HepG2 (cell line): ENCODE measurements around the gene PKP3. TPM values are rescaled to one million over a fixed set of nuclear protein-coding genes. Genes with fewer than 3 reads are reported as not detected.

Source experiments
- ARID2 ChIP-seq: sonication (generic); formaldehyde crosslinking; IDR thresholded peaks from 2 replicates; pipeline ENCODE4 v1.8.1; 2022; ENCODE audit warnings: mild to moderate bottlenecking, missing genetic modification reagents, borderline replicate concordance
- CEBPG ChIP-seq: IDR thresholded peaks from 2 replicates; pipeline ENCODE4 v1.6.1; 2016
- CHD4 ChIP-seq: fragments of 200-600 bp; sonication (generic); IDR thresholded peaks from 2 replicates; pipeline ENCODE4 v1.7.0; 2017; ENCODE audit warnings: mild to moderate bottlenecking, low read length, borderline replicate concordance
- HHEX ChIP-seq: IDR thresholded peaks from 2 replicates; pipeline ENCODE4 v1.6.1; 2016; ENCODE audit warnings: control low read depth
- KDM4B ChIP-seq: sonication (generic); formaldehyde crosslinking; IDR thresholded peaks from 2 replicates; pipeline ENCODE4 v1.4.0; 2020; ENCODE audit warnings: missing genetic modification reagents
- KLF12 ChIP-seq: sonication (generic); formaldehyde crosslinking; IDR thresholded peaks from 2 replicates; pipeline ENCODE4 v1.4.0; 2020; ENCODE audit warnings: missing genetic modification reagents, borderline replicate concordance
- MAFK ChIP-seq, 2 experiments: IDR thresholded peaks in 1 of 2; conservative IDR thresholded peaks in 1 of 2; 2 replicates each; pipeline ENCODE4 v1.6.1; 2011; ENCODE audit warnings: improper control_type of control experiment in 2 of 2, low read length in 2 of 2
- MTF1 ChIP-seq: sonication (generic); formaldehyde crosslinking; IDR thresholded peaks from 2 replicates; pipeline ENCODE4 v1.5.0; 2020; ENCODE audit warnings: missing genetic modification reagents
- NCOA1 ChIP-seq: sonication (generic); formaldehyde crosslinking; IDR thresholded peaks from 2 replicates; pipeline ENCODE4 v1.9.0; 2021; ENCODE audit warnings: missing genetic modification reagents
- RBAK ChIP-seq: sonication (generic); formaldehyde crosslinking; IDR thresholded peaks from 2 replicates; pipeline ENCODE4 v1.5.1; 2020; ENCODE audit warnings: mild to moderate bottlenecking, missing genetic modification reagents
- SALL2 ChIP-seq: sonication (generic); formaldehyde crosslinking; IDR thresholded peaks from 2 replicates; pipeline ENCODE4 v1.8.1; 2023; ENCODE audit warnings: mild to moderate bottlenecking, missing genetic modification reagents, inconsistent platforms
- STAG1 ChIP-seq: sonication (generic); formaldehyde crosslinking; IDR thresholded peaks from 2 replicates; pipeline ENCODE4 v1.4.0; 2020; ENCODE audit warnings: missing genetic modification reagents
- TSC22D2 ChIP-seq: sonication (generic); formaldehyde crosslinking; IDR thresholded peaks from 2 replicates; pipeline ENCODE4 v1.5.1; 2020; ENCODE audit warnings: missing genetic modification reagents, mild to moderate bottlenecking, borderline replicate concordance
- YY1 ChIP-seq: IDR thresholded peaks from 2 replicates; pipeline ENCODE4 v1.6.1; 2011; ENCODE audit warnings: low read length, low read depth, moderate library complexity, mild to moderate bottlenecking; ENCODE audit not compliant: insufficient read depth, insufficient replicate concordance
- ZNF205 ChIP-seq: IDR thresholded peaks from 2 replicates; pipeline ENCODE4 v1.6.1; 2018; ENCODE audit warnings: missing biosample characterization, missing genetic modification reagents
- ZNF33B ChIP-seq: sonication (generic); formaldehyde crosslinking; IDR thresholded peaks from 2 replicates; pipeline ENCODE4 v1.5.1; 2020; ENCODE audit warnings: mild to moderate bottlenecking, missing genetic modification reagents
- ZNF572 ChIP-seq: sonication (generic); formaldehyde crosslinking; IDR thresholded peaks from 2 replicates; pipeline ENCODE4 v1.5.1; 2020; ENCODE audit warnings: mild to moderate bottlenecking, missing genetic modification reagents
- ZNF577 ChIP-seq: sonication (generic); formaldehyde crosslinking; IDR thresholded peaks from 2 replicates; pipeline ENCODE4 v1.4.0; 2020; ENCODE audit warnings: mild to moderate bottlenecking, low read depth, missing genetic modification reagents, borderline replicate concordance
- ZNF607 ChIP-seq: sonication (generic); formaldehyde crosslinking; IDR thresholded peaks from 2 replicates; pipeline ENCODE4 v1.5.1; 2020; ENCODE audit warnings: missing genetic modification reagents, mild to moderate bottlenecking, borderline replicate concordance
- ZNF709 ChIP-seq: sonication (generic); formaldehyde crosslinking; IDR thresholded peaks from 2 replicates; pipeline ENCODE4 v1.5.0; 2020; ENCODE audit warnings: mild to moderate bottlenecking, missing genetic modification reagents
- ZNF777 ChIP-seq: sonication (generic); formaldehyde crosslinking; IDR thresholded peaks from 2 replicates; pipeline ENCODE4 v1.4.0; 2020; ENCODE audit warnings: missing genetic modification reagents
- polyA plus RNA-seq, 8 experiments: library from polyadenylated mRNA; depleted of rRNA in 3 of 8; stranded (reverse) in 7 of 8; unstranded in 1 of 8; fragments of >200 nt; fragmentation: Illumina TruSeq in 4 of 8; extraction: Trizol in 4 of 8; gene quantifications; 2 replicates each; pipeline versions ENCODE4 v1.2.1 to v1.2.3, GENCODE V29; 2011 to 2016; ENCODE audit warnings: low read depth in 4 of 8, missing spikeins in 1 of 8, mixed read lengths in 1 of 8; ENCODE audit not compliant: insufficient read depth in 1 of 8
- total RNA-seq, 5 experiments: library from RNA; depleted of rRNA; stranded (reverse); fragments of >200 nt; fragmentation: Illumina TruSeq; extraction: Trizol; gene quantifications; 2 replicates each; pipeline ENCODE4 v1.2.3, GENCODE V29; 2016; ENCODE audit warnings: low read depth in 1 of 5
- TF ChIP-seq, protein P1 (sequence below): sonication (generic); formaldehyde crosslinking; IDR thresholded peaks from 2 replicates; pipeline ENCODE4 v1.5.1; 2020; ENCODE audit warnings: mild to moderate bottlenecking, missing genetic modification reagents, moderate library complexity
- TF ChIP-seq, protein P2 (sequence below): sonication (generic); formaldehyde crosslinking; IDR thresholded peaks from 2 replicates; pipeline ENCODE4 v1.4.0; 2020; ENCODE audit warnings: mild to moderate bottlenecking, missing genetic modification reagents
- TF ChIP-seq, protein P3 (sequence below): sonication (generic); formaldehyde crosslinking; IDR thresholded peaks from 2 replicates; pipeline ENCODE4 v1.8.1; 2023; ENCODE audit warnings: mild to moderate bottlenecking, inconsistent platforms, moderate library complexity, missing genetic modification reagents, borderline replicate concordance

The PKP3 gene
- total and polyA plus RNA-seq, 2 of the 13 experiments (the other 11 are each of a cell fraction or from before 2014, with no cell fraction given), result 18.0 to 28.7 TPM

DNA sequence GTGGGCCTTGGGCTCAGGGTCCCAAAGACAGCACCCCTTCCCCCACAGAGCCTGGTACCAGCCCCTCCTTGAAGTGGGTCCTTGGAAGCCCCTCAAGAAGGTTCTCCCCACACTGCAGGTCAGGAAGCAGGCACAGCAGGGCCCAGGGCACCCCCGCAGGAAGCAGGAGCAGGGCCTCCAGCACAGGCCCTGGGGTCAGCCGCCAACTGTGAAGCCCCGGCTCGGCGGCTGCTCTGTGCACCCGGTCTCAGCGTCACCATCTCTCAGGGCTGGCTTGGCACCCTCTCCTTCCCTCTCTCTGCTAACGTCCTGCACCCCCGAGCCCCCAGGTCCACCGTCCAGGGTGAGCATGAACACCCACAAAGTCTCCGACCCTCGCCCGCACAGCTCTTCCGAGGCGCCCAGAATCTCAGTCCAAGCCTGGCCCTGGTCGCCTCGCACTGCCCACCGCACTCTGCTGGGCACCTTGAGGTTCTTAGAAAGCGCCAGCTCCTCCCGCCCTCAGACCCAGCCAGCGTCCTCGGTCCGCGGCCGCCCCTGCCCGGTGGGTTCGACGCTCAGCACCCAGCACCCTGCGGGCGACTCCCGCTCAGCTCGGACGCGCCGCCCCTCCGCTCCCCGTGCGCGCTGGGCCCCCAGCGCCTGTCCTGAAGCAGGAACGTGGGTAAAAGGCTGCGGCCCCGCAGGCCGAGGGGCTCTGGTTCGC, 22.2 kb downstream of the PKP3 start (continued):
- TF ChIP-seq, protein P1, sequence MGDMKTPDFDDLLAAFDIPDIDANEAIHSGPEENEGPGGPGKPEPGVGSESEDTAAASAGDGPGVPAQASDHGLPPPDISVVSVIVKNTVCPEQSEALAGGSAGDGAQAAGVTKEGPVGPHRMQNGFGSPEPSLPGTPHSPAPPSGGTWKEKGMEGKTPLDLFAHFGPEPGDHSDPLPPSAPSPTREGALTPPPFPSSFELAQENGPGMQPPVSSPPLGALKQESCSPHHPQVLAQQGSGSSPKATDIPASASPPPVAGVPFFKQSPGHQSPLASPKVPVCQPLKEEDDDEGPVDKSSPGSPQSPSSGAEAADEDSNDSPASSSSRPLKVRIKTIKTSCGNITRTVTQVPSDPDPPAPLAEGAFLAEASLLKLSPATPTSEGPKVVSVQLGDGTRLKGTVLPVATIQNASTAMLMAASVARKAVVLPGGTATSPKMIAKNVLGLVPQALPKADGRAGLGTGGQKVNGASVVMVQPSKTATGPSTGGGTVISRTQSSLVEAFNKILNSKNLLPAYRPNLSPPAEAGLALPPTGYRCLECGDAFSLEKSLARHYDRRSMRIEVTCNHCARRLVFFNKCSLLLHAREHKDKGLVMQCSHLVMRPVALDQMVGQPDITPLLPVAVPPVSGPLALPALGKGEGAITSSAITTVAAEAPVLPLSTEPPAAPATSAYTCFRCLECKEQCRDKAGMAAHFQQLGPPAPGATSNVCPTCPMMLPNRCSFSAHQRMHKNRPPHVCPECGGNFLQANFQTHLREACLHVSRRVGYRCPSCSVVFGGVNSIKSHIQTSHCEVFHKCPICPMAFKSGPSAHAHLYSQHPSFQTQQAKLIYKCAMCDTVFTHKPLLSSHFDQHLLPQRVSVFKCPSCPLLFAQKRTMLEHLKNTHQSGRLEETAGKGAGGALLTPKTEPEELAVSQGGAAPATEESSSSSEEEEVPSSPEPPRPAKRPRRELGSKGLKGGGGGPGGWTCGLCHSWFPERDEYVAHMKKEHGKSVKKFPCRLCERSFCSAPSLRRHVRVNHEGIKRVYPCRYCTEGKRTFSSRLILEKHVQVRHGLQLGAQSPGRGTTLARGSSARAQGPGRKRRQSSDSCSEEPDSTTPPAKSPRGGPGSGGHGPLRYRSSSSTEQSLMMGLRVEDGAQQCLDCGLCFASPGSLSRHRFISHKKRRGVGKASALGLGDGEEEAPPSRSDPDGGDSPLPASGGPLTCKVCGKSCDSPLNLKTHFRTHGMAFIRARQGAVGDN (CRISPR knock-in tag), result peak; percentile 83
- TF ChIP-seq ZNF777 (0 out of 2 replicates have a peak, but pooled peaks have one; percentile 13), SALL2 (CRISPR knock-in tag) (peak; percentile 41; the same call in 1 of the 2 replicates), STAG1 (CRISPR knock-in tag) (no peak), ARID2 (CRISPR knock-in tag) (no peak), TSC22D2 (CRISPR knock-in tag) (no peak), ZNF33B (CRISPR knock-in tag) (no peak), KDM4B (CRISPR knock-in tag) (no peak), YY1 (no peak), ZNF577 (CRISPR knock-in tag) (no peak), MTF1 (no peak), RBAK (CRISPR knock-in tag) (no peak), ZNF607 (CRISPR knock-in tag) (no peak), KLF12 (CRISPR knock-in tag) (0 out of 2 replicates have a peak, but pooled peaks have one; percentile 27), CHD4 (no peak), HHEX (CRISPR knock-in tag) (no peak), MAFK (conservative IDR thresholded peaks at IDR 0.05 in 1 of 2, IDR thresholded peaks at IDR 0.05 in 1 of 2; ENCODE audit: low read length in 2 of 2) (no peak), ZNF709 (CRISPR knock-in tag) (no peak), ZNF205 (CRISPR knock-in tag) (no peak), ZNF572 (CRISPR knock-in tag) (no peak), NCOA1 (no peak), CEBPG (CRISPR knock-in tag) (no peak)
- TF ChIP-seq, protein P2, sequence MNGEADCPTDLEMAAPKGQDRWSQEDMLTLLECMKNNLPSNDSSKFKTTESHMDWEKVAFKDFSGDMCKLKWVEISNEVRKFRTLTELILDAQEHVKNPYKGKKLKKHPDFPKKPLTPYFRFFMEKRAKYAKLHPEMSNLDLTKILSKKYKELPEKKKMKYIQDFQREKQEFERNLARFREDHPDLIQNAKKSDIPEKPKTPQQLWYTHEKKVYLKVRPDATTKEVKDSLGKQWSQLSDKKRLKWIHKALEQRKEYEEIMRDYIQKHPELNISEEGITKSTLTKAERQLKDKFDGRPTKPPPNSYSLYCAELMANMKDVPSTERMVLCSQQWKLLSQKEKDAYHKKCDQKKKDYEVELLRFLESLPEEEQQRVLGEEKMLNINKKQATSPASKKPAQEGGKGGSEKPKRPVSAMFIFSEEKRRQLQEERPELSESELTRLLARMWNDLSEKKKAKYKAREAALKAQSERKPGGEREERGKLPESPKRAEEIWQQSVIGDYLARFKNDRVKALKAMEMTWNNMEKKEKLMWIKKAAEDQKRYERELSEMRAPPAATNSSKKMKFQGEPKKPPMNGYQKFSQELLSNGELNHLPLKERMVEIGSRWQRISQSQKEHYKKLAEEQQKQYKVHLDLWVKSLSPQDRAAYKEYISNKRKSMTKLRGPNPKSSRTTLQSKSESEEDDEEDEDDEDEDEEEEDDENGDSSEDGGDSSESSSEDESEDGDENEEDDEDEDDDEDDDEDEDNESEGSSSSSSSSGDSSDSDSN, result 0 out of 2 replicates have a peak, but pooled peaks have one; percentile 15
- TF ChIP-seq, protein P3, sequence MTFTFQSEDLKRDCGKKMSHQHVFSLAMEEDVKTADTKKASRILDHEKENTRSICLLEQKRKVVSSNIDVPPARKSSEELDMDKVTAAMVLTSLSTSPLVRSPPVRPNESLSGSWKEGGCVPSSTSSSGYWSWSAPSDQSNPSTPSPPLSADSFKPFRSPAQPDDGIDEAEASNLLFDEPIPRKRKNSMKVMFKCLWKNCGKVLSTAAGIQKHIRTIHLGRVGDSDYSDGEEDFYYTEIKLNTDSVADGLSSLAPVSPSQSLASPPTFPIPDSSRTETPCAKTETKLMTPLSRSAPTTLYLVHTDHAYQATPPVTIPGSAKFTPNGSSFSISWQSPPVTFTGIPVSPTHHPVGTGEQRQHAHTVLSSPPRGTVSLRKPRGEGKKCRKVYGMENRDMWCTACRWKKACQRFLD (CRISPR knock-in tag), result no peak
